GM19463 (cell line): Measurements from ENCODE around the gene TANK.

Source experiments
- ATAC-seq: cut with Tn5 transposase; IDR thresholded peaks from one replicate; pipeline ENCODE4 v1.9.1; 2021; ENCODE audit warnings: mild to moderate bottlenecking, moderate library complexity; ENCODE audit not compliant: unreplicated experiment

TANK gene

GRCh38 chr2:161223139-161223732, 63.0 kb downstream of the TANK start:
- no peak for ATAC-seq

- no peak for ATAC-seq
Measured at GRCh38 chr2:161228511-161229240, 68.4 kb downstream of the TANK start.

- no peak for ATAC-seq
Measured at GRCh38 chr2:161230959-161231358, 70.7 kb downstream of the TANK start.

- ATAC-seq: no peak
Measured at GRCh38 chr2:161232571-161232970, 72.3 kb downstream of the TANK start.

- ATAC-seq: peak; percentile 16
Measured at GRCh38 chr2:161233858-161234431, 73.7 kb downstream of the TANK start.

- no peak for ATAC-seq
Measured at GRCh38 chr2:161234627-161235026, 74.4 kb downstream of the TANK start.

GRCh38 chr2:161237392-161238264, 77.4 kb downstream of the TANK start:
- peak; percentile 51 for ATAC-seq

- ATAC-seq: no peak
Measured at GRCh38 chr2:161238265-161238559, 78.0 kb downstream of the TANK start.

GRCh38 chr2:161238560-161239325, 78.5 kb downstream of the TANK start:
- ATAC-seq: peak; percentile 29

GRCh38 chr2:161239326-161240109, 79.3 kb downstream of the TANK start:
- ATAC-seq: no peak

GRCh38 chr2:161241894-161242293, 81.7 kb downstream of the TANK start:
- no peak for ATAC-seq

- ATAC-seq: peak; percentile 32
Measured at GRCh38 chr2:161243312-161243711, 83.1 kb downstream of the TANK start.

- no peak for ATAC-seq
Measured at GRCh38 chr2:161243905-161244304, 83.7 kb downstream of the TANK start.

GRCh38 chr2:161244387-161245260, 84.4 kb downstream of the TANK start:
- ATAC-seq: peak; percentile 81

- ATAC-seq: no peak
Measured at GRCh38 chr2:161245261-161245553, 85.0 kb downstream of the TANK start.

- no peak for ATAC-seq
Measured at GRCh38 chr2:161245671-161246070, 85.4 kb downstream of the TANK start.

GRCh38 chr2:161246281-161246680, 86.1 kb downstream of the TANK start:
- ATAC-seq: no peak

- peak; percentile 78 for ATAC-seq
Measured at GRCh38 chr2:161250864-161251436, 90.7 kb downstream of the TANK start.
